ENCODE measurements around the gene ITM2A.

DNA sequence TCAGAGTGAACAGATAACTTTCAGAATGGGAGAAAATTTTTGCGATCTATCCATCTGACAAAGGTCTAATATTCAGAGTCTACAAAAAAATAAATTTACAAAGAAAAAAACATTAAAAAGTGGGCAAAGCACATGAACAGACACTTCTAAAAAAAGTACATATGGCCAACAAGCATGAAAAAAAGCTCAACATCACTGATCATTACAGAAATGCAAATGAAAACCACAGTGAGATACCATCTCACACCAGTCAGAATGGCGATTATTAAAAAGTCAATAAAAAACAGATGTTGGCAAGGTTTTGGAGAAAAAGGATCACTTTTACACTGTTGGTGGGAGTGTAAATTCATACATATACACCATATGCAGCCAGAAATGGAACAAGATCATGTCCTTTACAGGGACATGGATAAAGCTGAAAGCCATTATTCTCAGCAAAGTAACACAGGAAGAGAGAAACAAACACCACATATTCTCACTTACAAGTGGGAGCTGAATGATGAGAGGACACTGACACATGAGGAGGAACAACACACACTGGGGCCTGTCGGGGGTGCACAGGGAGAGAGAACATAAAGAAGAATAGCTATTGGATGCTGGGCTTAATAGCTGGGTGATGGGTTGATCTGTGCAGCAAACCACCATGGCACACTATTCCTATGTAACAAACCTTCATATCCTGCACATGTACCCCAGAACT lies 41.6 kb upstream of the ITM2A start:
- TF ChIP-seq, protein P1, sequence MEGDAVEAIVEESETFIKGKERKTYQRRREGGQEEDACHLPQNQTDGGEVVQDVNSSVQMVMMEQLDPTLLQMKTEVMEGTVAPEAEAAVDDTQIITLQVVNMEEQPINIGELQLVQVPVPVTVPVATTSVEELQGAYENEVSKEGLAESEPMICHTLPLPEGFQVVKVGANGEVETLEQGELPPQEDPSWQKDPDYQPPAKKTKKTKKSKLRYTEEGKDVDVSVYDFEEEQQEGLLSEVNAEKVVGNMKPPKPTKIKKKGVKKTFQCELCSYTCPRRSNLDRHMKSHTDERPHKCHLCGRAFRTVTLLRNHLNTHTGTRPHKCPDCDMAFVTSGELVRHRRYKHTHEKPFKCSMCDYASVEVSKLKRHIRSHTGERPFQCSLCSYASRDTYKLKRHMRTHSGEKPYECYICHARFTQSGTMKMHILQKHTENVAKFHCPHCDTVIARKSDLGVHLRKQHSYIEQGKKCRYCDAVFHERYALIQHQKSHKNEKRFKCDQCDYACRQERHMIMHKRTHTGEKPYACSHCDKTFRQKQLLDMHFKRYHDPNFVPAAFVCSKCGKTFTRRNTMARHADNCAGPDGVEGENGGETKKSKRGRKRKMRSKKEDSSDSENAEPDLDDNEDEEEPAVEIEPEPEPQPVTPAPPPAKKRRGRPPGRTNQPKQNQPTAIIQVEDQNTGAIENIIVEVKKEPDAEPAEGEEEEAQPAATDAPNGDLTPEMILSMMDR (IDR thresholded peaks at IDR 0.05) = no peak
- TF ChIP-seq POLR2A (IDR thresholded peaks at IDR 0.05) = no peak

All from body of pancreas (tissue), 4 donors.